Lower lobe of right lung (tissue), 2 donors: ENCODE results near the gene MAGI1. TPM values are rescaled to one million over a fixed set of nuclear protein-coding genes. Genes with fewer than 3 reads are reported as not detected.
A peak's percentile ranks its signal among the peaks of the same experiment; 100 is the strongest.

Experiments used
- ATAC-seq, 2 donors: fragments of 200-7000 bp; cut with Tn5 transposase; one replicate each; pipeline ENCODE4 v1.9.1; 2020 to 2022; ENCODE audit warnings: mild to moderate bottlenecking in 2 of 2, moderate library complexity in 2 of 2
- DNase-seq: peaks from one replicate; pipeline ENCODE4 v3.0.0-alpha.2; 2020
- H3K27ac ChIP-seq: fragments of 200-600 bp; one replicate; pipeline ENCODE4 v1.8.0; 2022
- H3K27me3 ChIP-seq: fragments of 200-600 bp; one replicate; pipeline ENCODE4 v1.8.0; 2022; ENCODE audit warnings: low read depth
- H3K36me3 ChIP-seq: fragments of 200-600 bp; one replicate; pipeline ENCODE4 v1.8.0; 2022; ENCODE audit warnings: mild to moderate bottlenecking
- H3K4me1 ChIP-seq: fragments of 200-600 bp; one replicate; pipeline ENCODE4 v1.8.0; 2022
- H3K4me3 ChIP-seq: fragments of 200-600 bp; one replicate; pipeline ENCODE4 v1.8.0; 2022; ENCODE audit warnings: mild to moderate bottlenecking
- H3K9me3 ChIP-seq: fragments of 200-600 bp; one replicate; pipeline ENCODE4 v1.8.0; 2022
- intact Hi-C: fragments of 100-400 bp; cut with DNase I; formaldehyde crosslinking; loops from one replicate; pipeline ENCODE4 v1.11.0; 2022
- total RNA-seq: library from RNA; stranded (reverse); fragmentation: NEBNext Ultra II Directional; extraction: Animal tissue kit (Norgen Biotek cat#: 25700); gene quantifications from one replicate; pipeline ENCODE4 v1.2.1, GENCODE V29; 2021
- TF ChIP-seq, protein P1 (sequence below): fragments of 200-600 bp; IDR thresholded peaks from one replicate; pipeline ENCODE4 v1.8.0; 2022; ENCODE audit warnings: antibody characterized with exemption, mild to moderate bottlenecking
- donor health status: DM: no; HTN: yes; CAD: no; lungs with severe emphysema.

Gene MAGI1
- total RNA-seq, 1 donor from 2014 or later, result 35.5 TPM

DNA sequence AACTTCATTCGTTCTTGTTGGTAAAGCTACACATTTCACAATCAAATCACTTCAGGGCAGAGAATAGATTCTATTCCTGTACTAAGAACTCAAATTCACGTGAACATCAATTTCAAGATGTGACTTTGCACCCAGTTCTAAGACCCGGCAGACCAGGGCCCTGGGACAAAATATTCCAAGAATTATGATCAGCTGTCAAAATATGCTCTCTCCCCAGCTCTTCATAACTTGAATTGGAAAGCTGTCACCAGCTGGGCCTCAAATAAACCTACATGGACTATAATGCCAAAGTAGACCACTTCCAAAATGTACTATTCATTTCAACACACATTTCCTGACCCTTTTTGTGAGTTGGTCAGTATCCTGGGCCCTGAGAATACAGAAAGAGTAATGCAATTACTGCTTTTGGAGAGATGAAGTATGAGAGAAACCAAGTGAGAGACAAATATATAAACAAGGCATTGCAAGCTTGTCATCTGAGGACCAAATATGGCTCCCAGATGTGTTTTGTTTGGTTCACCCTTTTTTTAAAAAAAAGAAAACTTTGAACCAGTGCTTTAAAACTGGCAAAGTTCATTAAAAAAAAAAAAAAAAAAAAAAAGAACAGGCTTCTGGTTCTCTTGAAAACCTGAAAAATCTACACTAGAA, 14.9 kb downstream of the MAGI1 start:
- ATAC-seq, result no peak
- Histone ChIP-seq H3K27me3 (no peaks in the 10 kb centered on the region), H3K36me3 (no peaks in the 10 kb centered on the region), H3K4me3 (no peak overlapping the region), H3K4me1 (no peaks in the 10 kb centered on the region), H3K27ac (no peak overlapping the region), H3K9me3 (no peaks in the 10 kb centered on the region)
- no peak for DNase-seq
- intact Hi-C loops, result no loop called here
- TF ChIP-seq, protein P1, sequence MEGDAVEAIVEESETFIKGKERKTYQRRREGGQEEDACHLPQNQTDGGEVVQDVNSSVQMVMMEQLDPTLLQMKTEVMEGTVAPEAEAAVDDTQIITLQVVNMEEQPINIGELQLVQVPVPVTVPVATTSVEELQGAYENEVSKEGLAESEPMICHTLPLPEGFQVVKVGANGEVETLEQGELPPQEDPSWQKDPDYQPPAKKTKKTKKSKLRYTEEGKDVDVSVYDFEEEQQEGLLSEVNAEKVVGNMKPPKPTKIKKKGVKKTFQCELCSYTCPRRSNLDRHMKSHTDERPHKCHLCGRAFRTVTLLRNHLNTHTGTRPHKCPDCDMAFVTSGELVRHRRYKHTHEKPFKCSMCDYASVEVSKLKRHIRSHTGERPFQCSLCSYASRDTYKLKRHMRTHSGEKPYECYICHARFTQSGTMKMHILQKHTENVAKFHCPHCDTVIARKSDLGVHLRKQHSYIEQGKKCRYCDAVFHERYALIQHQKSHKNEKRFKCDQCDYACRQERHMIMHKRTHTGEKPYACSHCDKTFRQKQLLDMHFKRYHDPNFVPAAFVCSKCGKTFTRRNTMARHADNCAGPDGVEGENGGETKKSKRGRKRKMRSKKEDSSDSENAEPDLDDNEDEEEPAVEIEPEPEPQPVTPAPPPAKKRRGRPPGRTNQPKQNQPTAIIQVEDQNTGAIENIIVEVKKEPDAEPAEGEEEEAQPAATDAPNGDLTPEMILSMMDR, result no peak

DNA sequence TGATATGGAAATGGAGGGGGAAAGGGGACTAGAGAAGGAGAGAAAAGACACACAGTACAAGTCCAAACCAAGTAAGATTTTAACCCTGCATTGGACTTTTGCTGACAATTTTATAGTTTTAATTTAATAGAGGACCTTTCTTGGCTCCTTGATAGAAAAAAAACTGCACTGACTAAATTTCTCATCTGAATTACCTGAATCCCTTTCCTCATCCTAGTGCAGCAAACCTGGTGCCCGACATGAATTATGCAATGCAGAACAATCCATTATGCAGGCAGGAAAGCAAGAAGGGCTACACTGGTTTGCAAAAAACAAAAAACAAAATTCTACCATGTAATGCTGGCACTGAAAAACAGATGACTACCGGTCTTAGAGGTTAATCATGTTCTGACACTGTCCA, 15.5 kb downstream of the MAGI1 start:
- H3K27ac ChIP-seq, result no peak overlapping the region
- ATAC-seq, result no peak
- intact Hi-C loops, result no loop called here
- H3K4me1 ChIP-seq, result no peaks in the 10 kb centered on the region
- H3K36me3 ChIP-seq, result no peaks in the 10 kb centered on the region
- H3K4me3 ChIP-seq, result no peak overlapping the region
- DNase-seq, result no peak
- H3K27me3 ChIP-seq, result no peaks in the 10 kb centered on the region
- H3K9me3 ChIP-seq, result no peaks in the 10 kb centered on the region
- TF ChIP-seq, protein P1, result no peak

DNA sequence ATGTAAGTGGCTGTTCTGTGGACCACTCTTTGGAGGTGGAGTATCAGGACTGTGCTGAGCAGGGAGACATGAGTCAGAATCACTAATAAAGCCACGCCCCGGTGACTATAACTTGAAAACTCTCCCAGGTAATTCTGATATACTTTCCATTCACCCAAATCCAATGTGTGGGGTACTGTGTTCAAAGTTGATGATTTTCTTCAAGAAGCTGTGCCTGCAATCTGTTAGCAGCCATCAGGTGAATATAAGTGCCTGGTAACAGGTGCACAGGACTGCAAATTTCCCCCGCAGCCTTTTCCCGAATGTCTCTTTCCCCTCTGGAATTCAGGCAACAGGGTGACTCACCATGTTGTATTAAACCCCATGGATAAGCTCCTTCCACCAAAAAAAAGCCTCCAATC, 17.0 kb downstream of the MAGI1 start:
- H3K27ac ChIP-seq, result no peak overlapping the region
- H3K27me3 ChIP-seq, result no peaks in the 10 kb centered on the region
- no peaks in the 10 kb centered on the region for H3K4me1 ChIP-seq
- DNase-seq (no peak), ATAC-seq (peak; percentile 21 to 65)
- H3K4me3 ChIP-seq, result no peak overlapping the region
- TF ChIP-seq, protein P1, result no peak
- intact Hi-C loops, result no loop called here
- no peaks in the 10 kb centered on the region for H3K9me3 ChIP-seq
- H3K36me3 ChIP-seq, result no peaks in the 10 kb centered on the region

DNA sequence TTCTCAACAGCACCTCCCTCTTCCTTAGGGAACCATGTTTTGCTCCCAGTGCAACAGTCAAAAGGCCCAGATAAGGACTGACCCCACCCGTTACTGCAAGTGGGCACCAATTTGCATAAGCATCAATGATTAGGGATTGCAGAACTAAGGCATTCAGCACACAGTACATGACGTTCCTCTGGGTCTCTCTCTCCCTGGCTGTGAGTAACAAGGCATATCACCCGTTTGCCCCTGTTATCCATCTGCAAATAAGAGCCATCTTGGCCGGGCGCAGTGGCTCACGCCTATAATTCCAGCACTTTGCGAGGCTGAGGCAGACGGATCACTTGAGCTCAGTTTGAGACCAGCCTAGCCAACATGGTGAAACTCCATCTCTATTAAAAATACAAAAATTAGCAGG, 18.8 kb downstream of the MAGI1 start:
- H3K36me3 ChIP-seq, result no peaks in the 10 kb centered on the region
- ATAC-seq (no peak), DNase-seq (no peak)
- H3K4me3 ChIP-seq, result no peak overlapping the region
- TF ChIP-seq, protein P1, result no peak
- no peaks in the 10 kb centered on the region for H3K27me3 ChIP-seq
- intact Hi-C loops, result no loop called here
- H3K4me1 ChIP-seq, result no peaks in the 10 kb centered on the region
- H3K9me3 ChIP-seq, result no peaks in the 10 kb centered on the region
- H3K27ac ChIP-seq, result no peak overlapping the region

DNA sequence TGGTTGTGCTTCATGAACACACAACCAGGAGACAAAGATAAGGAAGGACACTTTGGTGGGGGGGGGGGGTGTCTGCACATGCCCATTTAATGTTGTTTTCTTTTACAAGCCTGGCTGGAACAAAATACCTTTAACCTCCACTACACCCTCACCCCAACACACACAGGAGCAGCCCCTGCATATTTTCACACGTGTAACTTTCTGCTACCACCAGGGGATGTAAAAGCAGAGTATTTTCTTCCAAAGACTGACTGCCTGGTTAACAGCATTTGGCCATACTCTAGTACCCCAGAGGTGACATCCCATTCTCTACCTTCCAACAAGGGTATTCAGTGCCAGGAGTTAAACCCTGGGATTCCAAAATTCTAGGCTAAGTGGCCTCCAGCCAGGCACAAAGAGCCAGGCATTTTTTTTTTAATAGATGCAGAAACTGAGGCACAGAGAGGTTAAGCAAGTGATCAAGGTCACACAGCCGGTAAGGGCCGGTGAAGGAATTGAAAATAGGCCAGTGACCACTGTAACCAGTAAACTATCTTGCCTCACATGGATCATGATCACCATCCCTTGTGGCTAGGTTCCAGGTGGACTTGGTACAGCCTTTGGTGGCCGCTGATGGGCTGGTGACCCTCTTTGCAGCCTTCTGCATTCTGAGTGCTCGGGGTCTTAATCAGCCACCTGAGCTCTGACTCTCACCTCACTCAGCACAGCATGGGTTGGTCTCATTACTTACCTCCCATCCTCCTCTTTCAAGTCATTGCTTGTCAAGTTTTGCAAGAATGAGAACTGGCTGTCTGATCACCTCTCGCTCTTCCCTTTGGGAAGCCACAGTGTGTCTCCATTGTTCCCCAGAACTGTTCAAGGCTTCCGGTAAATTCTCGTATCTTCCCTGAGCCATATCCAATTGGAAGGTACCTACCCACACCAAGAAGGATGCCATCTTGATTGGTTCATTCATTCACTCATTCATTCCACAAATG, 20.4 kb downstream of the MAGI1 start:
- Histone ChIP-seq H3K4me1 (no peaks in the 10 kb centered on the region), H3K27ac (no peak overlapping the region), H3K36me3 (no peaks in the 10 kb centered on the region), H3K27me3 (no peaks in the 10 kb centered on the region), H3K9me3 (no peaks in the 10 kb centered on the region), H3K4me3 (no peak overlapping the region)
- intact Hi-C loops, result no loop called here
- ATAC-seq, result no peak
- TF ChIP-seq, protein P1, result no peak
- no peak for DNase-seq
